Sciatic nerve (tissue), 2 donors: Measurements from ENCODE around the gene DNAI1. TPM values are rescaled to one million over a fixed set of nuclear protein-coding genes. Genes with fewer than 3 reads are reported as not detected.
"Not testable (repeated sequence)": the region's sequence is repeated elsewhere in the genome, so short reads cannot be mapped to it uniquely, and the experiment has no call there.

Experiments
- ATAC-seq: fragments of 200-7000 bp; cut with Tn5 transposase; one replicate; pipeline ENCODE4 v1.9.1; 2020; ENCODE audit warnings: mild to moderate bottlenecking, moderate library complexity
- DNase-seq: peaks from one replicate; pipeline ENCODE4 v3.0.0-alpha.2; 2020; ENCODE audit warnings: low spot score
- intact Hi-C: fragments of 100-400 bp; cut with DNase I; formaldehyde crosslinking; loops from one replicate; pipeline ENCODE4 v1.14.2; 2022
- total RNA-seq: library from RNA; stranded (reverse); fragmentation: NEBNext Ultra II Directional; extraction: Animal tissue kit (Norgen Biotek cat#: 25700); gene quantifications from one replicate; pipeline ENCODE4 v1.2.1, GENCODE V29; 2021
- donor health status: DM: no; HTN: no; CAD: no.
- donor health status: DM: no; HTN: no; CAD: no.

DNAI1 gene
- 0.58 TPM for total RNA-seq

- intact Hi-C loops = no loop called here
- ATAC-seq (peak; percentile 99), DNase-seq (peak; percentile 99)
Observed at GRCh38 chr9:34458013-34458958, at the start of gene DNAI1, which contains the start of gene FAM219A. TSS of gene DNAI1 (plus strand) at chr9:34458805. CDS start at chr9:34459006, 201 bp downstream. TSS of gene FAM219A (minus strand) at chr9:34458570. CDS start at chr9:34458263, 307 bp downstream.

- intact Hi-C loops = loop anchor here (5.0 to 10.0 kb wide), 2 partner anchors 178 to 296 kb away; partner anchors contain the start of gene CNTFR
- no peak for ATAC-seq
- no peak for DNase-seq
Observed at GRCh38 chr9:34409154-34409553, 49.5 kb upstream of the DNAI1 start.

- no peak for ATAC-seq
- intact Hi-C loops = no loop called here
Observed at GRCh38 chr9:34412336-34412735, 46.3 kb upstream of the DNAI1 start.

GRCh38 chr9:34413231-34413852, 45.3 kb upstream of the DNAI1 start:
- intact Hi-C loops = no loop called here
- no peak for ATAC-seq
- DNase-seq = peak; percentile 76

More at GRCh38 chr9:34412336-34412735, 46.3 kb upstream of the DNAI1 start:
- DNase-seq = no peak

GRCh38 chr9:34417734-34418133, 40.9 kb upstream of the DNAI1 start:
- intact Hi-C loops = no loop called here

GRCh38 chr9:34419716-34420504, 38.7 kb upstream of the DNAI1 start:
- intact Hi-C loops = no loop called here
- no peak for ATAC-seq
- DNase-seq = no peak

More at GRCh38 chr9:34417734-34418133, 40.9 kb upstream of the DNAI1 start:
- DNase-seq (no peak), ATAC-seq (no peak)

- DNase-seq (no peak), ATAC-seq (no peak)
- intact Hi-C loops = no loop called here
Observed at GRCh38 chr9:34426347-34427074, 32.1 kb upstream of the DNAI1 start.

- DNase-seq = no peak
- ATAC-seq = no peak
- intact Hi-C loops = no loop called here
Observed at GRCh38 chr9:34428325-34428958, 30.2 kb upstream of the DNAI1 start.

GRCh38 chr9:34430843-34431437, 27.7 kb upstream of the DNAI1 start:
- ATAC-seq = peak; percentile 83
- intact Hi-C loops = no loop called here
- DNase-seq = peak; percentile 62

GRCh38 chr9:34431667-34432066, 26.9 kb upstream of the DNAI1 start:
- intact Hi-C loops = no loop called here
- ATAC-seq (no peak), DNase-seq (no peak)

GRCh38 chr9:34437006-34437925, 21.3 kb upstream of the DNAI1 start:
- ATAC-seq = peak; percentile 50
- no peak for DNase-seq
- intact Hi-C loops = no loop called here

GRCh38 chr9:34437926-34438307, 20.7 kb upstream of the DNAI1 start:
- intact Hi-C loops, ATAC-seq, DNase-seq: not testable (repeated sequence)

- intact Hi-C loops, DNase-seq, ATAC-seq: not testable (repeated sequence)
Observed at GRCh38 chr9:34438465-34438864, 20.1 kb upstream of the DNAI1 start.

- intact Hi-C loops = no loop called here
- DNase-seq = no peak
- ATAC-seq = no peak
Observed at GRCh38 chr9:34440017-34440416, 18.6 kb upstream of the DNAI1 start.

GRCh38 chr9:34442770-34443169, 15.8 kb upstream of the DNAI1 start:
- no peak for ATAC-seq

GRCh38 chr9:34443533-34443932, 15.1 kb upstream of the DNAI1 start:
- ATAC-seq (no peak), DNase-seq (no peak)
- intact Hi-C loops = no loop called here

More at GRCh38 chr9:34442770-34443169, 15.8 kb upstream of the DNAI1 start:
- intact Hi-C loops = no loop called here
- no peak for DNase-seq

- ATAC-seq = no peak
- intact Hi-C loops = no loop called here
- DNase-seq = no peak
Observed at GRCh38 chr9:34443976-34444375, 14.6 kb upstream of the DNAI1 start.
